Prostate gland (tissue), 2 donors: ENCODE results near the gene ITGA11.

Source experiments
- POLR2AphosphoS5 ChIP-seq: sonication (generic); formaldehyde crosslinking; IDR thresholded peaks from one replicate; pipeline ENCODE4 v1.6.1; 2017; ENCODE audit warnings: antibody characterized with exemption
- TF ChIP-seq, protein P1 (sequence below), 4 experiments: fragments of 200-600 bp in 2 of 4; fragments of 450-650 bp in 2 of 4; sonication (generic) in 2 of 4; IDR thresholded peaks; 1 replicate in 3 of 4; 2 replicates in 1 of 4; pipeline ENCODE4 v1.5.1; 2016 to 2019; ENCODE audit warnings: antibody characterized with exemption in 4 of 4, mild to moderate bottlenecking in 2 of 4, moderate library complexity in 2 of 4

DNA sequence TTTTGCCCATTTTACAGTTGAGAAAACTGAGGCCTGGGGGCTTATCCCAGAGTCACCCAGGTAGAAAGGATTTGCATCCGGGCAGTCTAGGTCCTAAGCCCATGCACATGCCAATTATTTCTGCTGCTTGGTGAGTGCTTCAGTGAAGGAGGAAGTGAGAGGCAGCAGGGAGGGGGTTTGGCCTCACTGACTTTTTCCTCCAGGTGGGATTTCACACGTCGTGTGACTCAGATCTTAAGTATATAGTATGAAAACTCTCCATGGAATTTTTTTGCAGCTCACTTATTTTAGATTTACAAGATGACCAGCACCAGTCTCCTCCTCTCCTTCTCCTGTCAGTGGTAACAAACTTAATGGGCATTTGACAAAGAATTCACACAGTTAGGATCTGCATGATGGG is 4.6 kb downstream of the ITGA11 start:
- TF ChIP-seq, protein P1, sequence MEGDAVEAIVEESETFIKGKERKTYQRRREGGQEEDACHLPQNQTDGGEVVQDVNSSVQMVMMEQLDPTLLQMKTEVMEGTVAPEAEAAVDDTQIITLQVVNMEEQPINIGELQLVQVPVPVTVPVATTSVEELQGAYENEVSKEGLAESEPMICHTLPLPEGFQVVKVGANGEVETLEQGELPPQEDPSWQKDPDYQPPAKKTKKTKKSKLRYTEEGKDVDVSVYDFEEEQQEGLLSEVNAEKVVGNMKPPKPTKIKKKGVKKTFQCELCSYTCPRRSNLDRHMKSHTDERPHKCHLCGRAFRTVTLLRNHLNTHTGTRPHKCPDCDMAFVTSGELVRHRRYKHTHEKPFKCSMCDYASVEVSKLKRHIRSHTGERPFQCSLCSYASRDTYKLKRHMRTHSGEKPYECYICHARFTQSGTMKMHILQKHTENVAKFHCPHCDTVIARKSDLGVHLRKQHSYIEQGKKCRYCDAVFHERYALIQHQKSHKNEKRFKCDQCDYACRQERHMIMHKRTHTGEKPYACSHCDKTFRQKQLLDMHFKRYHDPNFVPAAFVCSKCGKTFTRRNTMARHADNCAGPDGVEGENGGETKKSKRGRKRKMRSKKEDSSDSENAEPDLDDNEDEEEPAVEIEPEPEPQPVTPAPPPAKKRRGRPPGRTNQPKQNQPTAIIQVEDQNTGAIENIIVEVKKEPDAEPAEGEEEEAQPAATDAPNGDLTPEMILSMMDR (IDR thresholded peaks at IDR 0.05), result no peak
- TF ChIP-seq POLR2AphosphoS5, result no peak
